Fibroblast of pulmonary artery (primary cell): Measurements from ENCODE around the gene SCNN1A.

Source experiments
- DNase-seq: peaks from one replicate; pipeline ENCODE4 v3.0.0-alpha.2; 2010; ENCODE audit warnings: low read depth
- H3K4me3 ChIP-seq: replicated peaks from 2 replicates; pipeline ENCODE4 v1.5.1; 2011; ENCODE audit warnings: low read depth, mild to moderate bottlenecking, control low read depth, low read length, moderate library complexity
- CTCF ChIP-seq: IDR thresholded peaks from 2 replicates; pipeline ENCODE4 v1.5.1; 2011; ENCODE audit warnings: mild to moderate bottlenecking, control low read depth, low read length, inconsistent platforms; ENCODE audit errors: missing control alignments

The SCNN1A gene

GRCh38 chr12:6336079-6336888, 39.1 kb downstream of the SCNN1A start:
- no peak for TF ChIP-seq CTCF
- H3K4me3 ChIP-seq, result peak overlapping the region; percentile 100
- DNase-seq, result peak; percentile 100

GRCh38 chr12:6335451-6336078, 39.8 kb downstream of the SCNN1A start:
- peak; percentile 87 for DNase-seq
- peak overlapping the region; percentile 56 for H3K4me3 ChIP-seq
- peak; percentile 60 for TF ChIP-seq CTCF

- DNase-seq, result no peak
- peak overlapping the region; percentile 56 for H3K4me3 ChIP-seq
- no peak for TF ChIP-seq CTCF
These were observed 40.4 kb downstream of the SCNN1A start for GRCh38 chr12:6334940-6335450.

GRCh38 chr12:6334359-6334758, 41.0 kb downstream of the SCNN1A start:
- H3K4me3 ChIP-seq, result peak overlapping the region; percentile 14
- no peak for TF ChIP-seq CTCF
- DNase-seq, result no peak

GRCh38 chr12:6333566-6333965, 41.8 kb downstream of the SCNN1A start:
- H3K4me3 ChIP-seq, result no peak overlapping the region
- no peak for TF ChIP-seq CTCF

GRCh38 chr12:6333029-6333428, 42.3 kb downstream of the SCNN1A start:
- TF ChIP-seq CTCF, result no peak
- H3K4me3 ChIP-seq, result no peak overlapping the region
- DNase-seq, result no peak

More at GRCh38 chr12:6333566-6333965, 41.8 kb downstream of the SCNN1A start:
- DNase-seq, result no peak
